Neural cell (in vitro differentiated cells): Measurements from ENCODE around the gene RUFY4. TPM values are rescaled to one million over a fixed set of nuclear protein-coding genes. Genes with fewer than 3 reads are reported as not detected.

ENCODE experiments used
- H2AFZ ChIP-seq: fragments of 200-600, 300-800 bp; sonication (generic), shearing (Covaris generic); 2 replicates; pipeline ENCODE4 v1.6.0; 2014; ENCODE audit warnings: low read depth, mild to moderate bottlenecking, antibody characterized with exemption, low read length, moderate library complexity
- H3F3A ChIP-seq: fragments of 200-600 bp; shearing (Covaris generic); 2 replicates; pipeline ENCODE4 v1.6.1; 2016; ENCODE audit warnings: mild to moderate bottlenecking, moderate library complexity, mixed read lengths, antibody characterized with exemption, low read length; ENCODE audit not compliant: insufficient read depth, poor library complexity, severe bottlenecking
- H3K27ac ChIP-seq: fragments of 200-600, 300-800 bp; sonication (generic), shearing (Covaris generic); 2 replicates; pipeline ENCODE4 v1.5.1; 2014; ENCODE audit warnings: mild to moderate bottlenecking, low read length, moderate library complexity
- H3K27me3 ChIP-seq: fragments of 300-800, 200-600 bp; sonication (generic), shearing (Covaris generic); 2 replicates; pipeline ENCODE4 v1.6.0; 2014; ENCODE audit warnings: mild to moderate bottlenecking, low read depth, low read length, moderate library complexity; ENCODE audit not compliant: insufficient read depth
- H3K36me3 ChIP-seq: fragments of 300-800, 200-600 bp; sonication (generic), shearing (Covaris generic); 2 replicates; pipeline ENCODE4 v1.5.1; 2014; ENCODE audit warnings: mild to moderate bottlenecking, antibody characterized with exemption, low read length, moderate library complexity; ENCODE audit not compliant: insufficient read depth
- H3K4me2 ChIP-seq: fragments of 300-800, 200-600 bp; sonication (generic), shearing (Covaris generic); 2 replicates; pipeline ENCODE4 v1.6.0; 2014; ENCODE audit warnings: mild to moderate bottlenecking, low read length
- H3K4me3 ChIP-seq: fragments of 300-800, 200-600 bp; sonication (generic), shearing (Covaris generic); 2 replicates; pipeline ENCODE4 v1.5.1; 2014; ENCODE audit warnings: mild to moderate bottlenecking, low read length, moderate library complexity
- H3K79me2 ChIP-seq: fragments of 200-600 bp; shearing (Covaris generic); replicated peaks from 2 replicates; pipeline ENCODE4 v1.6.0; 2014; ENCODE audit warnings: mild to moderate bottlenecking, low read length, moderate library complexity; ENCODE audit not compliant: insufficient read depth
- H3K9ac ChIP-seq: fragments of 300-800, 200-600 bp; sonication (generic), shearing (Covaris generic); 2 replicates; pipeline ENCODE4 v1.6.1; 2016; ENCODE audit warnings: mild to moderate bottlenecking, low read length, mixed read lengths
- H3K9me2 ChIP-seq: fragments of 200-600 bp; shearing (Covaris generic); 2 replicates; pipeline ENCODE4 v1.6.1; 2016; ENCODE audit warnings: mild to moderate bottlenecking, low read length, mixed read lengths; ENCODE audit not compliant: insufficient read depth
- H3K9me3 ChIP-seq: fragments of 200-600, 300-800 bp; sonication (generic), shearing (Covaris generic); 2 replicates; pipeline ENCODE4 v1.6.1; 2016; ENCODE audit warnings: mild to moderate bottlenecking, mixed run types, low read length, moderate library complexity, mixed read lengths
- H4K20me1 ChIP-seq: fragments of 200-600 bp; shearing (Covaris generic); 2 replicates; pipeline ENCODE4 v1.6.1; 2016; ENCODE audit warnings: mild to moderate bottlenecking, mixed run types; ENCODE audit not compliant: insufficient read depth
- EP300 ChIP-seq: fragments of 450-650 bp; conservative IDR thresholded peaks from 2 replicates; pipeline ENCODE4 v1.6.1; 2014; ENCODE audit warnings: antibody characterized with exemption, mild to moderate bottlenecking, moderate library complexity; ENCODE audit not compliant: poor library complexity, severe bottlenecking
- EZH2 ChIP-seq: fragments of 200-600, 300-800 bp; shearing (Covaris generic), sonication (generic); IDR thresholded peaks from 2 replicates; pipeline ENCODE4 v1.6.1; 2014; ENCODE audit warnings: antibody characterized with exemption, low read length, borderline replicate concordance, mild to moderate bottlenecking; ENCODE audit not compliant: insufficient read depth, poor library complexity, severe bottlenecking
- MXI1 ChIP-seq: fragments of 450-650 bp; conservative IDR thresholded peaks from 2 replicates; pipeline ENCODE4 v1.6.1; 2014; ENCODE audit warnings: antibody characterized with exemption, mild to moderate bottlenecking; ENCODE audit not compliant: poor library complexity, severe bottlenecking
- POLR2AphosphoS5 ChIP-seq: IDR thresholded peaks from 2 replicates; pipeline ENCODE4 v1.6.1; 2012
- RAD21 ChIP-seq: fragments of 450-650 bp; conservative IDR thresholded peaks from 2 replicates; pipeline ENCODE4 v1.6.1; 2014; ENCODE audit warnings: antibody characterized with exemption, mild to moderate bottlenecking, moderate library complexity
- SMC3 ChIP-seq: fragments of 450-650 bp; conservative IDR thresholded peaks from 2 replicates; pipeline ENCODE4 v1.6.1; 2014; ENCODE audit warnings: antibody characterized with exemption, mild to moderate bottlenecking, moderate library complexity; ENCODE audit not compliant: poor library complexity
- TAF1 ChIP-seq: IDR thresholded peaks from 2 replicates; pipeline ENCODE4 v1.6.1; 2012; ENCODE audit warnings: low read depth
- polyA plus RNA-seq: library from polyadenylated mRNA; depleted of rRNA; stranded (reverse); fragments of >200 nt; gene quantifications from 2 replicates; pipeline ENCODE4 v1.2.3, GENCODE V29; 2014
- TF ChIP-seq, protein P1 (sequence below): IDR thresholded peaks from 2 replicates; pipeline ENCODE4 v1.6.1; 2012; ENCODE audit warnings: borderline replicate concordance
- TF ChIP-seq, protein P2 (sequence below): fragments of 450-650 bp; IDR thresholded peaks from 2 replicates; pipeline ENCODE4 v1.5.1; 2014; ENCODE audit warnings: antibody characterized with exemption, mild to moderate bottlenecking, moderate library complexity; ENCODE audit not compliant: poor library complexity, severe bottlenecking

RUFY4 gene
- polyA plus RNA-seq, 1 donor from 2014 or later: not detected

DNA sequence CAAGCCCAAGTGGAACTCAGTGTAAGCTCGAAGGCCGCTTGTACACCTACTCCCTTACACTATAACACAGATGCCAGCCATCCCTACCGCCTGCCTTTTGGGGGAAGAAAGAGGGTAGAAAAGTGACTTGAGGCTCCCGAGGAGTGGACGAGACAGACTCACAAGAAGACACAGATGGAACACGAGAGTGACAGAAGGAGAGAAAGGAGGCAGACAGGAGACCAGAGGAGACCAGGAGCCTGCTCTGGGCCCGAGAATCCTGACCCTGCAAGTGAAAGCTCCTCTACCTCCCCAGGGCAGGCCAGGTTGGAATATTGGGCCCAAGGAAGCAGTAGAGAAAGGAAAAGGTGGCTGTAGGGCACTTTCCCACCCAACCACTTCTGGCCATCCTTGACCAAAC lies 42.8 kb upstream of the RUFY4 start:
- no peaks in the 10 kb centered on the region for H4K20me1 ChIP-seq
- H3K27me3 ChIP-seq: no peaks in the 10 kb centered on the region
- no peaks in the 10 kb centered on the region for H3K79me2 ChIP-seq
- H3K9me3 ChIP-seq: no peaks in the 10 kb centered on the region
- H3F3A ChIP-seq: no peaks in the 10 kb centered on the region
- no peak for TF ChIP-seq EZH2
- TF ChIP-seq, protein P1, sequence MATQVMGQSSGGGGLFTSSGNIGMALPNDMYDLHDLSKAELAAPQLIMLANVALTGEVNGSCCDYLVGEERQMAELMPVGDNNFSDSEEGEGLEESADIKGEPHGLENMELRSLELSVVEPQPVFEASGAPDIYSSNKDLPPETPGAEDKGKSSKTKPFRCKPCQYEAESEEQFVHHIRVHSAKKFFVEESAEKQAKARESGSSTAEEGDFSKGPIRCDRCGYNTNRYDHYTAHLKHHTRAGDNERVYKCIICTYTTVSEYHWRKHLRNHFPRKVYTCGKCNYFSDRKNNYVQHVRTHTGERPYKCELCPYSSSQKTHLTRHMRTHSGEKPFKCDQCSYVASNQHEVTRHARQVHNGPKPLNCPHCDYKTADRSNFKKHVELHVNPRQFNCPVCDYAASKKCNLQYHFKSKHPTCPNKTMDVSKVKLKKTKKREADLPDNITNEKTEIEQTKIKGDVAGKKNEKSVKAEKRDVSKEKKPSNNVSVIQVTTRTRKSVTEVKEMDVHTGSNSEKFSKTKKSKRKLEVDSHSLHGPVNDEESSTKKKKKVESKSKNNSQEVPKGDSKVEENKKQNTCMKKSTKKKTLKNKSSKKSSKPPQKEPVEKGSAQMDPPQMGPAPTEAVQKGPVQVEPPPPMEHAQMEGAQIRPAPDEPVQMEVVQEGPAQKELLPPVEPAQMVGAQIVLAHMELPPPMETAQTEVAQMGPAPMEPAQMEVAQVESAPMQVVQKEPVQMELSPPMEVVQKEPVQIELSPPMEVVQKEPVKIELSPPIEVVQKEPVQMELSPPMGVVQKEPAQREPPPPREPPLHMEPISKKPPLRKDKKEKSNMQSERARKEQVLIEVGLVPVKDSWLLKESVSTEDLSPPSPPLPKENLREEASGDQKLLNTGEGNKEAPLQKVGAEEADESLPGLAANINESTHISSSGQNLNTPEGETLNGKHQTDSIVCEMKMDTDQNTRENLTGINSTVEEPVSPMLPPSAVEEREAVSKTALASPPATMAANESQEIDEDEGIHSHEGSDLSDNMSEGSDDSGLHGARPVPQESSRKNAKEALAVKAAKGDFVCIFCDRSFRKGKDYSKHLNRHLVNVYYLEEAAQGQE: no peak
- no peak for TF ChIP-seq EP300
- TF ChIP-seq MXI1: no peak
- TF ChIP-seq SMC3: no peak
- no peak for TF ChIP-seq POLR2AphosphoS5
- TF ChIP-seq, protein P2, sequence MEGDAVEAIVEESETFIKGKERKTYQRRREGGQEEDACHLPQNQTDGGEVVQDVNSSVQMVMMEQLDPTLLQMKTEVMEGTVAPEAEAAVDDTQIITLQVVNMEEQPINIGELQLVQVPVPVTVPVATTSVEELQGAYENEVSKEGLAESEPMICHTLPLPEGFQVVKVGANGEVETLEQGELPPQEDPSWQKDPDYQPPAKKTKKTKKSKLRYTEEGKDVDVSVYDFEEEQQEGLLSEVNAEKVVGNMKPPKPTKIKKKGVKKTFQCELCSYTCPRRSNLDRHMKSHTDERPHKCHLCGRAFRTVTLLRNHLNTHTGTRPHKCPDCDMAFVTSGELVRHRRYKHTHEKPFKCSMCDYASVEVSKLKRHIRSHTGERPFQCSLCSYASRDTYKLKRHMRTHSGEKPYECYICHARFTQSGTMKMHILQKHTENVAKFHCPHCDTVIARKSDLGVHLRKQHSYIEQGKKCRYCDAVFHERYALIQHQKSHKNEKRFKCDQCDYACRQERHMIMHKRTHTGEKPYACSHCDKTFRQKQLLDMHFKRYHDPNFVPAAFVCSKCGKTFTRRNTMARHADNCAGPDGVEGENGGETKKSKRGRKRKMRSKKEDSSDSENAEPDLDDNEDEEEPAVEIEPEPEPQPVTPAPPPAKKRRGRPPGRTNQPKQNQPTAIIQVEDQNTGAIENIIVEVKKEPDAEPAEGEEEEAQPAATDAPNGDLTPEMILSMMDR: no peak
- no peak for TF ChIP-seq TAF1
- no peak for TF ChIP-seq RAD21
- H3K4me3 ChIP-seq: no peak overlapping the region
- H2AFZ ChIP-seq: no peak overlapping the region
- no peak overlapping the region for H3K27ac ChIP-seq
- no peak overlapping the region for H3K4me2 ChIP-seq
- no peaks in the 10 kb centered on the region for H3K9me2 ChIP-seq
- H3K9ac ChIP-seq: no peak overlapping the region
- no peaks in the 10 kb centered on the region for H3K36me3 ChIP-seq

DNA sequence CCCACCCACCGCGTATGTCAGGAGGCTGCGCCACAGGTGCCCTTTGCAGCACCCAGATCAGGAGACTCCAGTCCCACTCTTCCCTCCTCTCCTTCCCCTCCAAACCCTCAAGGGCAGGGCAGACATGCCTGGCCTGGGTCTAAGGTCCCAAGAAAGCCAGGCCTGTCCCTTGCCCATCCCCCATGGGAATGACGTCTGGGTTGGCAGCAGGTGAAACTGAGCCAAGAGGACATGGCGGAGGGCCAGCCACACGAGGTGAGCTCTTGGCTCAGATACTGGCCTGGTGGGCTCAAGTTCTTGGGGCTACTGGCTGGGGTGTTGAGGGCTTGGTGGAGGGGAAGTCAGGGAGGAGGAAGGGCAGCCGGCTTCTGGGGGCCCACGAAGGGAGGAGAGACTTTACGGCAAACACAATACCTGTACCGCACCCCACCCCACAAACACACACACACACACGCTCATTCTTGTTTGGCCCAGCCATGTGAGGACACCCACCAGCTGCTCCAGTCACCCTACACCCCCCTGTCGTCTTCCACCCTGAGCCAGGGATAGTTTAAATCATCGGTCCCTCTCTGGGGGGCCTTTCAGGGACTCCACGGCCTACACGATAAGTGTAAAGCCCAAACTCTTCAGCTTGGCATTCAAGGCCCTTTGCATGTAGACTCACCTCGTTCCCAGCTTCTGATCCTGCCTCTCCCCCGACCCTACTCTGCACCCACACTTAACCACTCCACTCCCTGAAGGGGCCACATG lies 42.2 kb upstream of the RUFY4 start:
- no peaks in the 10 kb centered on the region for H3K9me3 ChIP-seq
- H4K20me1 ChIP-seq: no peaks in the 10 kb centered on the region
- H3K4me3 ChIP-seq: no peak overlapping the region
- no peak overlapping the region for H3K9ac ChIP-seq
- no peak overlapping the region for H2AFZ ChIP-seq
- no peak overlapping the region for H3K27ac ChIP-seq
- no peaks in the 10 kb centered on the region for H3K27me3 ChIP-seq
- H3K79me2 ChIP-seq: no peaks in the 10 kb centered on the region
- no peak for TF ChIP-seq MXI1
- TF ChIP-seq POLR2AphosphoS5: no peak
- TF ChIP-seq EP300: no peak
- no peak for TF ChIP-seq SMC3
- TF ChIP-seq, protein P2: no peak
- no peak for TF ChIP-seq TAF1
- no peak overlapping the region for H3K4me2 ChIP-seq
- H3F3A ChIP-seq: no peaks in the 10 kb centered on the region
- H3K9me2 ChIP-seq: no peaks in the 10 kb centered on the region
- no peaks in the 10 kb centered on the region for H3K36me3 ChIP-seq
